ENCODE data around the gene SPOCK1. TPM values are rescaled to one million over a fixed set of nuclear protein-coding genes. Genes with fewer than 3 reads are reported as not detected.

The SPOCK1 gene
- total and polyA plus RNA-seq, 2 experiments from 2014 or later, result 8.2 to 10.5 TPM

DNA sequence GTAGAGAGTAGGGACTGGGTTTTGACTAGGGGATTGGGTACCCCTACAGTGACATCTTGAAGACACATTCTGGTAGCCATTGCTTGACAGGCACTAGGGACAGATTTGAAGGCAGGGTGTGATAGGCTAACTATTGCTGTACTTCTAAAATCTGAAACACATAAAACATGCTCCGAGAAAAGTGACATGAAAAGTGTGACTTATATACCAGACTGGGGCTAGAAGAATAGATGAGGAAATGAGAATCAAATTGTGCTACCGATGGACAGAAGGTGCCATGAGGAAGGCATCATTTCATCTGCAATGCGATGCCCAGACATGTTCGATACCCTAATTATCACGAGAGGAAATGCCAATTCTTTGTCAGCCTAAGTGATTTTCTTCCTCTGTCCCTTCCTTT lies 475.8 kb downstream of the SPOCK1 start:
- Histone ChIP-seq H3K4me1 (ENCODE audit: insufficient read depth) (no peaks in the 10 kb centered on the region), H3K79me2 (replicated peaks; ENCODE audit: insufficient read depth) (no peaks in the 10 kb centered on the region), H3K4me3 (no peak overlapping the region), H3K4me2 (no peak overlapping the region), H3K27me3 (ENCODE audit: insufficient read depth) (no peaks in the 10 kb centered on the region), H4K20me1 (replicated peaks; ENCODE audit: insufficient read depth) (no peaks in the 10 kb centered on the region), H3K36me3 (ENCODE audit: insufficient read depth) (no peaks in the 10 kb centered on the region), H2AFZ (no peak overlapping the region), H3K27ac (ENCODE audit: low read depth) (no peak overlapping the region), H3K9me2 (ENCODE audit: insufficient read depth) (0 out of 2 replicates have a peak, but pooled peaks cover 3% of the 10 kb centered on the region), H3F3A (replicated peaks; ENCODE audit: low read depth) (no peaks in the 10 kb centered on the region)
- Mint-ChIP-seq H3K4me1 (no peaks in the 10 kb centered on the region; the same call in 2 of the 3 replicates), H3K9me3 (no peaks in the 10 kb centered on the region), H3K27me3 (ENCODE audit: insufficient read depth, low read depth, poor library complexity) (peaks cover 4% of the 10 kb centered on the region), H3K27ac (no peak overlapping the region), H3K4me3 (no peak overlapping the region), H3K36me3 (ENCODE audit: low read depth) (no peaks in the 10 kb centered on the region)
- ATAC-seq (no peak), DNase-seq (ENCODE audit: low spot score) (no peak)
- TF ChIP-seq EZH2 (IDR thresholded peaks at IDR 0.05; ENCODE audit: low read depth, unreplicated experiment) (no peak), EZH2phosphoT487 (IDR thresholded peaks at IDR 0.05; ENCODE audit: unreplicated experiment) (no peak), ZNF331 (CRISPR knock-in tag; IDR thresholded peaks at IDR 0.05; ENCODE audit: low read depth) (no peak), STAT1 (IDR thresholded peaks at IDR 0.05; ENCODE audit: unreplicated experiment) (no peak), CREB1 (CRISPR knock-in tag; IDR thresholded peaks at IDR 0.05; ENCODE audit: low read depth) (no peak), NANOG (IDR thresholded peaks at IDR 0.05; ENCODE audit: borderline replicate concordance) (no peak), POLR2AphosphoS5 (IDR thresholded peaks at IDR 0.05; ENCODE audit: low read depth) (no peak), JUNB (IDR thresholded peaks at IDR 0.05; ENCODE audit: unreplicated experiment) (no peak), ZNF114 (CRISPR knock-in tag; IDR thresholded peaks at IDR 0.05) (no peak)
- TF ChIP-seq, protein P1, sequence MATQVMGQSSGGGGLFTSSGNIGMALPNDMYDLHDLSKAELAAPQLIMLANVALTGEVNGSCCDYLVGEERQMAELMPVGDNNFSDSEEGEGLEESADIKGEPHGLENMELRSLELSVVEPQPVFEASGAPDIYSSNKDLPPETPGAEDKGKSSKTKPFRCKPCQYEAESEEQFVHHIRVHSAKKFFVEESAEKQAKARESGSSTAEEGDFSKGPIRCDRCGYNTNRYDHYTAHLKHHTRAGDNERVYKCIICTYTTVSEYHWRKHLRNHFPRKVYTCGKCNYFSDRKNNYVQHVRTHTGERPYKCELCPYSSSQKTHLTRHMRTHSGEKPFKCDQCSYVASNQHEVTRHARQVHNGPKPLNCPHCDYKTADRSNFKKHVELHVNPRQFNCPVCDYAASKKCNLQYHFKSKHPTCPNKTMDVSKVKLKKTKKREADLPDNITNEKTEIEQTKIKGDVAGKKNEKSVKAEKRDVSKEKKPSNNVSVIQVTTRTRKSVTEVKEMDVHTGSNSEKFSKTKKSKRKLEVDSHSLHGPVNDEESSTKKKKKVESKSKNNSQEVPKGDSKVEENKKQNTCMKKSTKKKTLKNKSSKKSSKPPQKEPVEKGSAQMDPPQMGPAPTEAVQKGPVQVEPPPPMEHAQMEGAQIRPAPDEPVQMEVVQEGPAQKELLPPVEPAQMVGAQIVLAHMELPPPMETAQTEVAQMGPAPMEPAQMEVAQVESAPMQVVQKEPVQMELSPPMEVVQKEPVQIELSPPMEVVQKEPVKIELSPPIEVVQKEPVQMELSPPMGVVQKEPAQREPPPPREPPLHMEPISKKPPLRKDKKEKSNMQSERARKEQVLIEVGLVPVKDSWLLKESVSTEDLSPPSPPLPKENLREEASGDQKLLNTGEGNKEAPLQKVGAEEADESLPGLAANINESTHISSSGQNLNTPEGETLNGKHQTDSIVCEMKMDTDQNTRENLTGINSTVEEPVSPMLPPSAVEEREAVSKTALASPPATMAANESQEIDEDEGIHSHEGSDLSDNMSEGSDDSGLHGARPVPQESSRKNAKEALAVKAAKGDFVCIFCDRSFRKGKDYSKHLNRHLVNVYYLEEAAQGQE (IDR thresholded peaks at IDR 0.05; ENCODE audit: unreplicated experiment), result no peak
- TF ChIP-seq, protein P2, sequence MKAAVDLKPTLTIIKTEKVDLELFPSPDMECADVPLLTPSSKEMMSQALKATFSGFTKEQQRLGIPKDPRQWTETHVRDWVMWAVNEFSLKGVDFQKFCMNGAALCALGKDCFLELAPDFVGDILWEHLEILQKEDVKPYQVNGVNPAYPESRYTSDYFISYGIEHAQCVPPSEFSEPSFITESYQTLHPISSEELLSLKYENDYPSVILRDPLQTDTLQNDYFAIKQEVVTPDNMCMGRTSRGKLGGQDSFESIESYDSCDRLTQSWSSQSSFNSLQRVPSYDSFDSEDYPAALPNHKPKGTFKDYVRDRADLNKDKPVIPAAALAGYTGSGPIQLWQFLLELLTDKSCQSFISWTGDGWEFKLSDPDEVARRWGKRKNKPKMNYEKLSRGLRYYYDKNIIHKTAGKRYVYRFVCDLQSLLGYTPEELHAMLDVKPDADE (IDR thresholded peaks at IDR 0.05), result no peak
- TF ChIP-seq, protein P3, sequence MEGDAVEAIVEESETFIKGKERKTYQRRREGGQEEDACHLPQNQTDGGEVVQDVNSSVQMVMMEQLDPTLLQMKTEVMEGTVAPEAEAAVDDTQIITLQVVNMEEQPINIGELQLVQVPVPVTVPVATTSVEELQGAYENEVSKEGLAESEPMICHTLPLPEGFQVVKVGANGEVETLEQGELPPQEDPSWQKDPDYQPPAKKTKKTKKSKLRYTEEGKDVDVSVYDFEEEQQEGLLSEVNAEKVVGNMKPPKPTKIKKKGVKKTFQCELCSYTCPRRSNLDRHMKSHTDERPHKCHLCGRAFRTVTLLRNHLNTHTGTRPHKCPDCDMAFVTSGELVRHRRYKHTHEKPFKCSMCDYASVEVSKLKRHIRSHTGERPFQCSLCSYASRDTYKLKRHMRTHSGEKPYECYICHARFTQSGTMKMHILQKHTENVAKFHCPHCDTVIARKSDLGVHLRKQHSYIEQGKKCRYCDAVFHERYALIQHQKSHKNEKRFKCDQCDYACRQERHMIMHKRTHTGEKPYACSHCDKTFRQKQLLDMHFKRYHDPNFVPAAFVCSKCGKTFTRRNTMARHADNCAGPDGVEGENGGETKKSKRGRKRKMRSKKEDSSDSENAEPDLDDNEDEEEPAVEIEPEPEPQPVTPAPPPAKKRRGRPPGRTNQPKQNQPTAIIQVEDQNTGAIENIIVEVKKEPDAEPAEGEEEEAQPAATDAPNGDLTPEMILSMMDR (conservative IDR thresholded peaks at IDR 0.05; ENCODE audit: low read depth in 2 of 2), result no peak

Data from GM23338 (cell line).